HG03159 (cell line): Measurements from ENCODE around the gene MOK.
"Not testable (repeated sequence)": the region's sequence is repeated elsewhere in the genome, so short reads cannot be mapped to it uniquely, and the experiment has no call there.

ENCODE experiments used
- ATAC-seq: cut with Tn5 transposase; IDR thresholded peaks from one replicate; pipeline ENCODE4 v1.9.1; 2021; ENCODE audit warnings: mild to moderate bottlenecking, moderate library complexity; ENCODE audit not compliant: unreplicated experiment

Gene MOK, protein sequence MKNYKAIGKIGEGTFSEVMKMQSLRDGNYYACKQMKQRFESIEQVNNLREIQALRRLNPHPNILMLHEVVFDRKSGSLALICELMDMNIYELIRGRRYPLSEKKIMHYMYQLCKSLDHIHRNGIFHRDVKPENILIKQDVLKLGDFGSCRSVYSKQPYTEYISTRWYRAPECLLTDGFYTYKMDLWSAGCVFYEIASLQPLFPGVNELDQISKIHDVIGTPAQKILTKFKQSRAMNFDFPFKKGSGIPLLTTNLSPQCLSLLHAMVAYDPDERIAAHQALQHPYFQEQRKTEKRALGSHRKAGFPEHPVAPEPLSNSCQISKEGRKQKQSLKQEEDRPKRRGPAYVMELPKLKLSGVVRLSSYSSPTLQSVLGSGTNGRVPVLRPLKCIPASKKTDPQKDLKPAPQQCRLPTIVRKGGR

GRCh38 chr14:102304611-102305506 lies at the start of gene MOK:
Gene MOK, minus strand, starts transcription at chr14:102305164. Its CDS starts 196 bp downstream, at chr14:102304968.
- peak; percentile 94 for ATAC-seq

DNA sequence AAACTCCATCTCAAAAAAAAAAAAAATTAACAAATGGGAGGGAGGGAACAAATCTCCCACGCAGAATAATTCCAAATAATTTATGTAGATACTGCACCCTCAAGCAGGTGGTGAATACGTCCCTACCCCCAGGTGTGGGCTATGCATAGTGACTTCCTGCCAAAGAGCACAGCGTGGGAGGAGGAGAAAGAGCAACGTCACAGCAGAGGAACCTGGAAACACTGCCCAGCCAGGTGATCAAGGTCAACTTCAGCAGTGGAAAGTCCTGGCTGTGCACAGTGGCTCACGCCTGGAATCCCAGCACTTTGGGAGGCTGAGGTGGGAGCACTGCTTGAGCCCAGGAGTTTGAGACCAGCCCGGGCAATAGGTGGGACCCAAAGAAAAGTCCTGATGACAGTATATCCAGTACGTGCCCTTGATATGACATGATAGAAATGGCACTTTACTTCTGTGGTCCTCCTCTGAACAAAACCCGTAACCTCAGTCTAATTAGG lies 48.2 kb upstream of the MOK start:
- ATAC-seq: no peak

DNA sequence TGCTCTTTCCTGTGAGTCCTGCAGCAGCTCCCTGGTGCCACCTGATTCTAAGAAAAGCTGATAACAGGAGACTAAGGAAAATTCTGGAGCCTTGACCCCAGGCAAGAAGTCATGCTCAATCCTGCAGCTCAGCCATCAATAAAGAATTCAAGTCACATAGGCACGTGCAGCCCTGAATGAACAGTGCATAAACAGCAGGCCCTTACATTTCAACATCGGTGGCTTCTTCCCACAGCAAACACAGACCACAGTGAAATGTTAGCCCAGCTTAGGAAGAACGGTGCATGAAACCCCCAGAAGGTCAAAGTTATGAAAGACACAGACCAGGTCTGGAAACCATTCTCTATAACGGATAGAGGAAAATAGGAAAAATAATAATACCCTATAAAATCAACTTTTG lies 47.2 kb upstream of the MOK start:
- ATAC-seq: no peak

DNA sequence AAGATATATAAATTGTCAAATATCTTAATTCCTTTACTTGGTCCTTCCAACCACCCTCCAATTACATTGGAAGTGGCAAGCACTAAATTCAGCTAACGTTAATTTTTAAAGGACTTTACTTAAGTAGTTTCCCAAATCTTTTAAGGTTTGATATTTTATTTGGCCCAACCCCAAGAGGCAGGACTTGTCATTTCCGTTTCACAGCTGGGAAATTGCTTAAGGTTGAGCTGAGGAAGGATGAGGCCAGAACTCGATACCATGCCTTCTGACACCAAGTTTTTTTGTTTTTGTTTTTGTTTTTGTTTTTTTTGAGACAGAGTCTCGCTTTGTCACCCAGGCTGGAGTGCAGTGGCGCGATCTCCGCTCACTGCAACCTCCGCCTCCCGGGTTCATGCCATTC lies 46.6 kb upstream of the MOK start:
- not testable (repeated sequence) for ATAC-seq

- no peak for ATAC-seq
Observed at GRCh38 chr14:102351023-102351422, 46.1 kb upstream of the MOK start.

- no peak for ATAC-seq
Observed at GRCh38 chr14:102348376-102348775, 43.4 kb upstream of the MOK start.

DNA sequence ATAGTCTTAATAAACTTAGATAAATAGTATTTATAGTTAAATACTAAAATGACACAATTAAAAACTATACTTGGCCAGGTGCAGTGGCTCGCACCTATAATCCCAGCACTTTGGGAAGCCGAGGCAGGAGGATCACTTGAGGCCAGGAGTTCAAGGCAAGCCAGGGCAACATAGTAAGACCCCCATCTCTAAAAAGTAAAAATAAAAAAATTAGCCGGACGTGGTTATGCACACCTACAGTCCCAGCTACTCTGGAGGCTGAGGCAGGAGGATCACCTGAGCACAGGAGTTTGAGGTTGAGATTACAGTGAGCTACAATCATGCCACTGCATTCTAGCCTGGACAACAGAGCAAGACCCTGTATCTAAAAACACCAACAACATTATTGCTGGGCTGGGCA lies 41.7 kb upstream of the MOK start:
- no peak for ATAC-seq

GRCh38 chr14:102345232-102345631 lies 40.3 kb upstream of the MOK start:
- ATAC-seq: no peak

GRCh38 chr14:102344485-102344884 lies 39.5 kb upstream of the MOK start:
- no peak for ATAC-seq

DNA sequence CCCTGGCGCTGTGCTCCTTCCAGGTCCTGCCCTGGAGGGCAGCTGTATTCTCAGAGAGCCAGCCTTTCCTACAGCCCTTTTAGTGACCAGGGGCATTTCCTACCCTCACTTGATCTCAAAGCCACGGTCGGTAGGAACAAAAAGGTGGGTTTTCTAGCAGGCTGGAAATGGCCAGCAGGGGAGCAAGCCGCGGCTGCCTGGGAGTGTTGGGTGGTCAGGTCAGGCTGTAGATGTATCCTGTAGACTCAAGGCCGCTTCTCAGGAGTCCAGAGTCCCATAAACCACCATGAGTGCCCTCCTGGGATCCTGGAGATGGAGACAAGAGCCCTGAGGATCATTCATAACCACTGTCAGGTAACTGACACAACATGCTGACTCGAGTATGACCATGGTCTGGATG lies 39.1 kb upstream of the MOK start:
- no peak for ATAC-seq

DNA sequence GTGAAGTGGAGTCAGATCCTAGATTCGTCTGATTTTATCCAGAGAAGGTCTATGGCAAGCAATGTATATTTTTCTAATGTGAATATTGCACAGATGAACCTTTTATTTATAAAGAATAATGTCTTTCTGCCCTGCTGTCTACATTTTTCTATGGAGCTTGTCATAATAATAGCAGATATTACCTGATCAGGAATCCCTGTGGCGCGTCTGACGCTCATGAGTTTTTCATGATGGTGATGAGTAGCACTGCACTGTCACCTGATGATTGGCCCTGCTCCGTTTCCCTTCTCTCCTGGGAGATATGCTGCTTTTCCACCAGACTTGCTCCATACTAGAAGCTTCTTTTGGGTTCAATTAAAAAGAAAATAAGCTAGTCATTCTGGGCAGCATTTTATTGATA lies 37.3 kb upstream of the MOK start:
- no peak for ATAC-seq

GRCh38 chr14:102341566-102341965 lies 36.6 kb upstream of the MOK start:
- no peak for ATAC-seq

- no peak for ATAC-seq
Observed at GRCh38 chr14:102338724-102339123, 33.8 kb upstream of the MOK start.

DNA sequence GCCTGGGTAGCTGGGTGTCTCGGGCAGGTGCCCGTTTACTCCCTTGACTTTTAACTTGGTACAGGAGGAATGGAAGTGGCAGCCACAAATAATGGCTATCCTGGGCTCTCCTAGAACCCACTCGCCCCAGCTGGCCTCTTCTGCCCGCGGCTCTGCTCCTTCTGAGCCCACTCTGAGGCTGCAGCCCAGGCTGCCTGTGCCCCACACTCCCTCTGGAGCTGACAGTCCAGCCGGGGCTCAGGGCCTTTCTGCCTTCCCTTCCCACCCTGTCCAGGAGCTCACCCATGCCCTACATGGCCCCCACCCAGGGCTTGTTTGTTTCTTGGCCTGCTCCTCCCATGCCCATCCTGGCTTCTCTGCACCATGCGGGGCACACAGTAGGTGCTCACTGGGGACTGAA lies 30.2 kb upstream of the MOK start:
- ATAC-seq: no peak

DNA sequence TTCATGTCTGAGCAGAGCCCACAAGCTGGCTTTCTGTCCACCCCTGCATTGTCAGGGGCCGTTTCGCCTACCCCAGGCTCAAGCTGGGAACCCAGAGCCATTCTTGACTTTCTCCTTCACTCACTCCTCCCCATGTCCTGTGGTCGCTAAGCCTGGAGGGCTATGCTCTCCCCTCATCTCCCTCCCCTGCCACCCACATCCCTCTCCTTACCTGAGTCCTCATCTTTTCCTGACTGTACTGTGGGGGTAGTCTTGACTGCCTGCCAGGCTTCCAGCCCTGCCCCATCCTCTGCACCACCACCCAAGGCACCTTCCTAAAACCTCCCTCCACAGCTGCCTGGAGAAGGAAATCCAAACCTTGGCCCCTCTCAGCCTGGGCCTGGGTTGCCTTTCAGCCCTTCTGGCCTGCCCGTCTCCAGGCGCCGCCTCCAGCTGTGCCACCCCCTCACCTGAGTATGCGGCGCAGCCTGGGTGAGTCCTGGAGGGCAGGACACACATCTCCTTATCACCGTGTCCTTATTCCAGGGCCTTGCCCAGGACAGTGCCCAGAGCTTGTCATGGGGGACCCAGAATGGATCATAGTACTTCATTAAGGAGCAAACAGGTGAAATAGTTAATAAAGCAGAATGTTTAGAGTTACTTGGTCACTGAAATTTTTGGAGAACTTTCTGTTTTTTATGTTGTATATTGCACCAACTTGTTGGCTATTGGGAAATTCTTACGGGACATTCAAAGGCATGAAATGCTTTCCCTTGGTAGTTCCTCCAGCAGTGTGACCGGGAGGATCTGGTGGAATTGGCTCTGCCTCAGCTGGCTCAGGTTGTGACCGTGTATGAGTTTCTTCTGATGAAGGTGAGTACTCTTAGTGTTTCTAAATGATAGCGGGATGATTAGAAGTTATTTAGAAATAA lies 29.1 kb upstream of the MOK start:
- no peak for ATAC-seq

DNA sequence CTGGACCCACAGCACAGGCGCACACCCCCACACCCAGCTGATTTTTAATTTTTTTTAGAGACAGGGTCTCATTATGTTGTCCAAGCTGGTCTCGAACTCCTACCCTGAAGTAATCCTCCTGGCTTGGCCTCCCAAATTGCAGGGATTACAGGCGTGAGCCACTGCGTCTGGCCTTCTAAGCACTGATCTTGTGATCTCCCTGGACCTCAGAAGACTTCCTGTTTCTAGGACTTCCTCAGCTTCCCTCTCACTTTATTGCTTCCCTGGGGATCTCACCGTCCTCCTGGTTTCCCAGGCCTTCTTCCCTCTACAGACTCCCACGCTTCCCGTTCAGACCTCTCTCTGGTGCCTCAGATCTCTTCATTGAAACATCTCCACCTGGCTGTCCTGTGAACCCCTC lies 28.4 kb upstream of the MOK start:
- no peak for ATAC-seq

- no peak for ATAC-seq
Observed at GRCh38 chr14:102330806-102331205, 25.8 kb upstream of the MOK start.

DNA sequence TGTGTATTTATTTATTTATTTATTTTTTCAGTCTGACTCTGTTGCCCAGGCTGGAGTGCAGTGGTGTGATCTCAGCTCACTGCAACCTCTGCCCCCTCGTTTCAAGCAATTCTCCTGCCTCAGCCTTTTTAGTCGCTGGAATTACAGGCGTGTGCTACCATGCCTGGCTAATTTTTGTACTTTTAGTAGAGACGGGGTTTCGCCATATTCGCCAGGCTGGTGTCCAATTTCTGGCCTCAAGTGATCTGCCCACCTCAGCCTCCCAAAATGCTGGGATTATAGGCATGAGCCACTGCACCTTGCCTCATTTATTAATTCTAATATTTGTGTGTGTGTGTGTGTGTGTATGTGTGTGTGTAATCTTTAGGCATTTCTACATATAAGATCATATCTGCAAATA lies 24.4 kb upstream of the MOK start:
- ATAC-seq: not testable (repeated sequence)

- no peak for ATAC-seq
Observed at GRCh38 chr14:102326583-102326982, 21.6 kb upstream of the MOK start.

GRCh38 chr14:102325791-102326345 lies 20.9 kb upstream of the MOK start:
- no peak for ATAC-seq
